GM18526 (cell line): ENCODE measurements around the gene ZNF366.

ENCODE experiments used
- POLR2A ChIP-seq: IDR thresholded peaks from 3 replicates; pipeline ENCODE4 v1.6.1; 2011; ENCODE audit not compliant: insufficient read length; ENCODE audit errors: extremely low read depth

Gene ZNF366

GRCh38 chr5:72468024-72468423 lies 39.2 kb downstream of the ZNF366 start:
- TF ChIP-seq POLR2A: no peak

- no peak for TF ChIP-seq POLR2A
Observed at GRCh38 chr5:72467461-72467860, 39.7 kb downstream of the ZNF366 start.

- no peak for TF ChIP-seq POLR2A
Observed at GRCh38 chr5:72465601-72466563, 41.3 kb downstream of the ZNF366 start.

- TF ChIP-seq POLR2A: no peak
Observed at GRCh38 chr5:72465066-72465465, 42.1 kb downstream of the ZNF366 start.

- TF ChIP-seq POLR2A: no peak
Observed at GRCh38 chr5:72464071-72464470, 43.1 kb downstream of the ZNF366 start.

GRCh38 chr5:72463449-72464052 lies 43.7 kb downstream of the ZNF366 start:
- TF ChIP-seq POLR2A: no peak

- no peak for TF ChIP-seq POLR2A
Observed at GRCh38 chr5:72460413-72460812, 46.8 kb downstream of the ZNF366 start.

GRCh38 chr5:72459913-72460312 lies 47.3 kb downstream of the ZNF366 start:
- TF ChIP-seq POLR2A: no peak

- TF ChIP-seq POLR2A: no peak
Observed at GRCh38 chr5:72459089-72459661, 48.0 kb downstream of the ZNF366 start.

GRCh38 chr5:72458407-72458806 lies 48.8 kb downstream of the ZNF366 start:
- TF ChIP-seq POLR2A: no peak

GRCh38 chr5:72457491-72457890 lies 49.7 kb downstream of the ZNF366 start:
- TF ChIP-seq POLR2A: no peak

- TF ChIP-seq POLR2A: no peak
Observed at GRCh38 chr5:72456391-72457074, 50.7 kb downstream of the ZNF366 start.

- no peak for TF ChIP-seq POLR2A
Observed at GRCh38 chr5:72455476-72455875, 51.7 kb downstream of the ZNF366 start.

- TF ChIP-seq POLR2A: no peak
Observed at GRCh38 chr5:72454996-72455395, 52.2 kb downstream of the ZNF366 start.

GRCh38 chr5:72453246-72453775 lies 53.9 kb downstream of the ZNF366 start:
- no peak for TF ChIP-seq POLR2A
